ENCODE results near the gene ZNF283. TPM values are rescaled to one million over a fixed set of nuclear protein-coding genes. Genes with fewer than 3 reads are reported as not detected.

The ZNF283 gene
- total RNA-seq, 1 donor from 2014 or later: 9.3 TPM

DNA sequence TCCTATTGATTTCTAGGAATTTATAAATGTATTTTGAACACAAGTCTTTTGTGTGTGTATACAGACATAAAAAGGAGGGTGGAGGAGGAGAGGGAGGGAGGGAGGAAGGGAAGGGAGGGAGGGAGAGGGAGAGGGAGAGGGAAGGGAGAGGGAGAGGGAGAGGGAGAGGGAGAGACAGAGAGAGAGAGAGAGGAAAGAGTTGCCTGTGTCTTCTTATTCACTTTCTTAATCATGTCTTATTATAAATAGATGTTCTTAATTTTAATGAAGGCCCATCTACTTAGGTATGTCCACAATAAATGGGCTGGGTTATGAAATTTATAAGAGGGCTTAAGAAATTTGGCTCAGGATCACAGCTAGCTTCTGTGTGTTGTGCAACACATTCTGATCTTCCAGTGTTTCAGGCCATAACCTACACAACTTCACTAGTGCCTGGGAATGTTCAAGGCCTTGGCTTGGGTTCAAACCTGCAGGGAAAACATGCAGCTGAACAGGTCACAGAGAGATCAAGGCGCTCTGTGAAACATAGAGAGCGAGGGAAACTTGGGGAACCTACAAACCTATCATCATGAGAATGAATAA, 68.7 kb downstream of the ZNF283 start:
- Mint-ChIP-seq H3K36me3 (ENCODE audit: low read depth, unreplicated experiment) (peaks cover 27% of the 10 kb centered on the region), H3K4me1 (ENCODE audit: unreplicated experiment) (peaks cover under 1% of the 10 kb centered on the region), H3K9me3 (ENCODE audit: unreplicated experiment) (peaks cover 9% of the 10 kb centered on the region), H3K4me3 (ENCODE audit: unreplicated experiment) (no peak overlapping the region), H3K27me3 (ENCODE audit: unreplicated experiment) (peaks cover 2% of the 10 kb centered on the region), H3K27ac (ENCODE audit: unreplicated experiment) (no peak overlapping the region)
- DNase-seq (ENCODE audit: low spot score): no peak
- TF ChIP-seq, protein P1, sequence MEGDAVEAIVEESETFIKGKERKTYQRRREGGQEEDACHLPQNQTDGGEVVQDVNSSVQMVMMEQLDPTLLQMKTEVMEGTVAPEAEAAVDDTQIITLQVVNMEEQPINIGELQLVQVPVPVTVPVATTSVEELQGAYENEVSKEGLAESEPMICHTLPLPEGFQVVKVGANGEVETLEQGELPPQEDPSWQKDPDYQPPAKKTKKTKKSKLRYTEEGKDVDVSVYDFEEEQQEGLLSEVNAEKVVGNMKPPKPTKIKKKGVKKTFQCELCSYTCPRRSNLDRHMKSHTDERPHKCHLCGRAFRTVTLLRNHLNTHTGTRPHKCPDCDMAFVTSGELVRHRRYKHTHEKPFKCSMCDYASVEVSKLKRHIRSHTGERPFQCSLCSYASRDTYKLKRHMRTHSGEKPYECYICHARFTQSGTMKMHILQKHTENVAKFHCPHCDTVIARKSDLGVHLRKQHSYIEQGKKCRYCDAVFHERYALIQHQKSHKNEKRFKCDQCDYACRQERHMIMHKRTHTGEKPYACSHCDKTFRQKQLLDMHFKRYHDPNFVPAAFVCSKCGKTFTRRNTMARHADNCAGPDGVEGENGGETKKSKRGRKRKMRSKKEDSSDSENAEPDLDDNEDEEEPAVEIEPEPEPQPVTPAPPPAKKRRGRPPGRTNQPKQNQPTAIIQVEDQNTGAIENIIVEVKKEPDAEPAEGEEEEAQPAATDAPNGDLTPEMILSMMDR (IDR thresholded peaks at IDR 0.05; ENCODE audit: unreplicated experiment): no peak

Other genes with a start within 250 kb of the ZNF283 start
- 48.6 TPM for gene IRGQ, start 231.2 kb upstream of the ZNF283 start, total RNA-seq (ENCODE audit: unreplicated experiment)
- gene ZNF576, start 230.7 kb upstream of the ZNF283 start, total RNA-seq (ENCODE audit: unreplicated experiment): 10.7 TPM
- gene SRRM5, start 215.2 kb upstream of the ZNF283 start, total RNA-seq (ENCODE audit: unreplicated experiment): 0.26 TPM
- gene ZNF428, start 207.7 kb upstream of the ZNF283 start, total RNA-seq (ENCODE audit: unreplicated experiment): 97.7 TPM
- 21.1 TPM for gene CADM4, start 187.5 kb upstream of the ZNF283 start, total RNA-seq (ENCODE audit: unreplicated experiment)
- 16.3 TPM for gene PLAUR, start 157.2 kb upstream of the ZNF283 start, total RNA-seq (ENCODE audit: unreplicated experiment)
- gene IRGC, start 111.2 kb upstream of the ZNF283 start, total RNA-seq (ENCODE audit: unreplicated experiment): not detected
- gene SMG9, start 72.4 kb upstream of the ZNF283 start, total RNA-seq (ENCODE audit: unreplicated experiment): 38.8 TPM
- 0.28 TPM for gene KCNN4, start 46.3 kb upstream of the ZNF283 start, total RNA-seq (ENCODE audit: unreplicated experiment)
- not detected for gene LYPD5, start 24.9 kb upstream of the ZNF283 start, total RNA-seq (ENCODE audit: unreplicated experiment)
- gene ZNF404, start 56.6 kb downstream of the ZNF283 start, total RNA-seq (ENCODE audit: unreplicated experiment): 3.7 TPM
- 19.4 TPM for gene ZNF45, start 108.0 kb downstream of the ZNF283 start, total RNA-seq (ENCODE audit: unreplicated experiment)
- gene ZNF221, start 123.9 kb downstream of the ZNF283 start, total RNA-seq (ENCODE audit: unreplicated experiment): 7.3 TPM
- 10.9 TPM for gene ZNF155, start 156.9 kb downstream of the ZNF283 start, total RNA-seq (ENCODE audit: unreplicated experiment)
- gene ZNF230, start 175.6 kb downstream of the ZNF283 start, total RNA-seq (ENCODE audit: unreplicated experiment): 5.6 TPM
- 6.5 TPM for gene ZNF222, start 198.1 kb downstream of the ZNF283 start, total RNA-seq (ENCODE audit: unreplicated experiment)
- 10.9 TPM for gene ZNF223, start 224.7 kb downstream of the ZNF283 start, total RNA-seq (ENCODE audit: unreplicated experiment)
- 4.0 TPM for gene ZNF284, start 244.8 kb downstream of the ZNF283 start, total RNA-seq (ENCODE audit: unreplicated experiment)

Data from endothelial cell (in vitro differentiated cells).